LNCAP (cell line): ENCODE measurements around the gene APOC3.

Source experiments
- TF ChIP-seq, protein P1 (sequence below): fragments of 450-650 bp; IDR thresholded peaks from 2 replicates; pipeline ENCODE4 v1.5.1; 2017; ENCODE audit warnings: mild to moderate bottlenecking

Gene APOC3

DNA sequence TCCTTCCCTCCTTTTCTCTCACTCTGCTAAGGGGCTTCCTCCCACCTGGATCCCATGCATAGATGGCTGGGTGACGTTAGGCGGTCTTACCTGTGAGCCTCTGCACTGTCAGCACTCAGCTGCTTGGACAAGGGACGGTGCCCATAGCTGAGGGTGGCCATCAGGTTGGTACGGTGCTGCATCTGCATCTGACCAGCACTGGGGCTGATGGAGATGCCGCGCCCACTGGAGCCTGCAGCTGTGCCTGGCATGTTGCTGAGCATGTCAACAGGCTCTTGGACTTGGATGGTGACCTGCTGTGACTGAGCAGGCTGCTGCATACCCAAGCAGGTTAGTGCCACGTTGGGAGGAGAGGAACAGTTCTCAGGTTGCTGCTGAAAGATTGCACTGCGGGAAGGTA lies 29.5 kb downstream of the APOC3 start:
- TF ChIP-seq, protein P1, sequence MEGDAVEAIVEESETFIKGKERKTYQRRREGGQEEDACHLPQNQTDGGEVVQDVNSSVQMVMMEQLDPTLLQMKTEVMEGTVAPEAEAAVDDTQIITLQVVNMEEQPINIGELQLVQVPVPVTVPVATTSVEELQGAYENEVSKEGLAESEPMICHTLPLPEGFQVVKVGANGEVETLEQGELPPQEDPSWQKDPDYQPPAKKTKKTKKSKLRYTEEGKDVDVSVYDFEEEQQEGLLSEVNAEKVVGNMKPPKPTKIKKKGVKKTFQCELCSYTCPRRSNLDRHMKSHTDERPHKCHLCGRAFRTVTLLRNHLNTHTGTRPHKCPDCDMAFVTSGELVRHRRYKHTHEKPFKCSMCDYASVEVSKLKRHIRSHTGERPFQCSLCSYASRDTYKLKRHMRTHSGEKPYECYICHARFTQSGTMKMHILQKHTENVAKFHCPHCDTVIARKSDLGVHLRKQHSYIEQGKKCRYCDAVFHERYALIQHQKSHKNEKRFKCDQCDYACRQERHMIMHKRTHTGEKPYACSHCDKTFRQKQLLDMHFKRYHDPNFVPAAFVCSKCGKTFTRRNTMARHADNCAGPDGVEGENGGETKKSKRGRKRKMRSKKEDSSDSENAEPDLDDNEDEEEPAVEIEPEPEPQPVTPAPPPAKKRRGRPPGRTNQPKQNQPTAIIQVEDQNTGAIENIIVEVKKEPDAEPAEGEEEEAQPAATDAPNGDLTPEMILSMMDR, result no peak

DNA sequence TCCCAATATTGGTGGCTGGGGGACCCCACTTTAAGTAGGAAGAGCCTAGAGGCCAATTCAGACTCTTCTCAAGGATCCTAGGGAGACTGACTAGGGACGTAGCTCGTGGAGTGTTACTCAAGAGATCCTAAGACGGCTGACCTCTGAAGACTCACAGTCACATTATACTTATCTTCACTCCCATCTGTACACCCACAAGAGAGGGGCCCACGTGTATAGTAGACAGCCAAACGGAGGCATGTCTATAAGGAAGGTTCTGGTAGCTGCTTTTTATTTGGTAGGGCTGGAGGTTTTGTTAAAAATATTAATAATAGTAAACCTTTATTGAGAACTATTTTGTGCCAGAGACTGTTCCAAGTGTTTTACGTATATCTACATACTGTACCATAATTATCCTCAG lies 30.6 kb downstream of the APOC3 start:
- TF ChIP-seq, protein P1, result no peak

DNA sequence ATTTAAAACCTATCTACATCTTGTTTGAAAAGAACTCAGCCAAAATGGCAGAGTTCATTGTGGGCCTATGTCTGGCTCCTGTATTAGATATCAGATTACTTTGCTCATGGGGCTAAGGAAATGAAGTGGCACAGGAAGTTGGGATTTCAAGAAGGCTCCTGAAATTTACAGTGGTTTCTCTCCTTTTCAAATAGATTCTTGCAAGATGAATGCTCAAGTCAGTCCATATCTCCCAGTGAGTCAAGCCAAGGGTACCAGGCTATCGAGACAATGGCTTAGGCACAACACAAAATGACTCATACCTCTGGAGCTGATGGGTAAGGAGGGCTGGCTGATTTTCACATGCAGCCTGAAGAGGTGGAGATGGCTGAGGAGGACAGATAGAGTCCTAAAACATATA lies 31.8 kb downstream of the APOC3 start:
- TF ChIP-seq, protein P1, result no peak

DNA sequence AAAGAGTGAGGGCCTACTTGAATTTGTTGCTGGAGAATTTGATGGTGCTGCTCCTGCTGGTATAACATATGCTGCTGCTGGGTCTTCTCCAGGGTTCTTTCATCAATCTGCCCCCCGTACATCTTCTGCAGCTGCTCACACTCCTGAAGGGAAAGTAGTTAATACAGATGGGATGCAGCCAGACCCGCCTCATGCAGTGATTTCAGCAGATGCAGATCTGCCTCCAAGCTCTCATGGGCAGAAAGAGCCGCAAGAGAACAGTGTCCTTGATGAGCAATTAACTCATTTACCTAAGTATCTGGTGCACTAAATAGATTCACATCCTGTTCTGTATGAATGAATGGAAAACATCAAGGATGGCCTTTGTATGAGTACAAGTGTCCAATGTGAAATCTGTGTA lies 32.5 kb downstream of the APOC3 start:
- TF ChIP-seq, protein P1, result no peak

DNA sequence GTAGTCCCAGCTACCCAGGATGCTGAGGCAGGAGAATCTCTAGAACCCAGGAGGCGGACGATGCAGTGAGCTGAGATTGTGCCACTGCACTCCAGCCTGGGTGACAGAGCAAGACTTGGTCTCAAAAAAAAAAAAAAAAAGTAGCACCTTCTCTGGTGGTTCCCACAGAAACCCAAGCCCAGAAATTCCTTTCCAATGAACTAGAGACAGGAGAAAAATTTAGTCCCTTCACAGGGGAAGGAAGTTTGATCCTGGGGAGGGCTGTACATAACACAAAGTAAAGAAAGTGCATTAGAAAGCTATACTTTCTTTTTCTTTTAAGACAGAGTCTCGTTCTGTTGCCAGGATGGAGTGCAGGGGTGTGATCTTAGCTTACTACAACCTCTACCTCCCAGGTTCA lies 33.2 kb downstream of the APOC3 start:
- TF ChIP-seq, protein P1, result no peak

DNA sequence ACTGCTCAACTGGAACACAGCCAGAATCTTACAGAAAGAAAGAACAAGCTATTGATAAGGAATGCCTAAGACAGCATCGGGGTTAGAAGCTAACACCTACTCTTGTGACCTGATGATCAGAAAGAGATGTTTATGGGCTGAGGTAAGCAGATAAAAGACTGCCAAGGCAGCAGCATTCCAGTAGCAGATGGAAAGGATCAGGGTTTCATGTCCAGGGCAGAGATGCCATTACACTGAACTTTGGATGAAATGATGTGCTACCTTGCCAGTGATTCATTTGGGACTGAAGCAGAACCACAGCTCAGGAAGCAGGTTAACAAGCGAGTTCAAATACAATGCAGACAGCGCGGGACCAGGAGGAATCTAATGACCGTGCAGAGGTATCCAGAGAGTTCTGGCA lies 34.8 kb downstream of the APOC3 start:
- TF ChIP-seq, protein P1, result no peak

DNA sequence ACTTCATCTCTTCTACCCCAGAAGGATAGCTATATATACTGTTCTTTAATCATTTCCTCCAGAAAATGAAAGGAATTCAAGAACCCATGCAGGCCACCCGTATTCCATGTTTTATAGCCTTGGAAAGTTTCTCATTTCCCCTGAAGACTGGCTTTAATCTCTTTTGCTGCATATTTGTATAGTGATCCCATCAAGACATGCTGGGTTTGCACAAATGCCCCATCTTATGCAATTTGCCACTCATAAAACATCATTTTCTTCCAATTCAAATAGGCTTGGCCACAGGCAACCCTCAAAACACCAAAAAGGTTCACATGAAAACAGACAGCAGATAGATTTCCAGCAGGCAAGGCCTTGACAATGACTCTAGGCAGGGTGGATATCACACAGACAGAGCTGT lies 36.0 kb downstream of the APOC3 start:
- TF ChIP-seq, protein P1, result no peak

DNA sequence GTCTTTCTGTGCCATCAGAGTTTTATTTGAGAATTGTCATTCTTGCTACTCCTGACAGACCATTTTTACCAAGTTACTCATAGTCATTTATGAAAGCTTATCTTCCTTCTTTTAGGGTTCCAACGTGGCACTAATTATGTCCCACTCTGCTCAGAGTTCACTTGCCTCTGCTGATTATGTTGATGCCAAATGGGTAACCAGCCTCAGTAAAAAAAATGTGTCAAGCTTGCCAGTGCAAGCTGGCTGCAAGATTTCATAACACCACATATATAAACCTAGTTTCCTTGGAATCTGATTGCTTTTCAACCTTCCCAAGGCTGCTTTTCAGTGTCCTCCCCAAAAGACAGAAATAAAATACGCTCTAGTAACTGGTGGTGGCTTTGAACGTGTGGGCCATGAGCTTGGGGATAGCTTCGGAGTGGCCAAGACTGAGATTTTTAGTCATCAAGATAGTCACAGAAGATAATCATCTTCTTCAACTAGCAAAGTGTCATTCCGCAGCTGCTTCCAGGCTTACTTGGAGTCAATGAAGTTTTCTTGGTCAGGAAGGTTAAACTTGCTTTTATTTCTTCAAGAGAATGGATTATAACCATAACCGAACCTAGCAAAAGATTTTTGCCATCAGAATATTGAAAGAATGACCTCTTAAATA lies 37.2 kb downstream of the APOC3 start:
- TF ChIP-seq, protein P1, result no peak
